Measurements from ENCODE around the gene APOD. TPM values are rescaled to one million over a fixed set of nuclear protein-coding genes. Genes with fewer than 3 reads are reported as not detected.

Gene APOD
- total RNA-seq, 2 experiments from 2014 or later = 0.44 TPM; not detected in 1

GRCh38 chr3:195543500-195544229 is 40.1 kb downstream of the APOD start:
- peak overlapping the region; percentile 89 for H3K27ac Mint-ChIP-seq
- DNase-seq = no peak
- peaks cover 23% of the 10 kb centered on the region for H3K36me3 Mint-ChIP-seq (ENCODE audit: low read depth)
- H3K4me1 Mint-ChIP-seq (ENCODE audit: low read depth) = peaks cover 56% of the 10 kb centered on the region
- peak overlapping the region; percentile 88 for H3K4me3 Mint-ChIP-seq
- H3K9me3 Mint-ChIP-seq = no peaks in the 10 kb centered on the region
- intact Hi-C loops (cut with micrococcal nuclease) = loop anchor here (1.0 to 5.0 kb wide), 6 partner anchors 12 to 1056 kb away; partner anchors contain the start of genes ATP13A3, LSG1, TNK2 and XXYLT1
- no peaks in the 10 kb centered on the region for H3K27me3 Mint-ChIP-seq (ENCODE audit: low read depth)
- CTCF ChIA-PET = interaction anchor here (0.6 to 4.2 kb wide), 5 partner anchors 7 to 273 kb away, joined by 3 to 22 read pairs (median 4); partner anchors contain the start of gene XXYLT1

- Mint-ChIP-seq H3K27ac (peak within 1 kb of the TSS; percentile 94), H3K4me3 (peak within 1 kb of the TSS; percentile 88), H3K36me3 (ENCODE audit: low read depth) (peaks cover 23% of the 10 kb centered on the region), H3K9me3 (no peaks in the 10 kb centered on the region), H3K4me1 (ENCODE audit: low read depth) (peaks cover 53% of the 10 kb centered on the region), H3K27me3 (ENCODE audit: low read depth) (no peaks in the 10 kb centered on the region)
- DNase-seq = peak; percentile 93
- intact Hi-C loops (cut with micrococcal nuclease) = loop anchor here (1.0 to 5.0 kb wide), 6 partner anchors 12 to 1056 kb away; partner anchors contain the start of genes ATP13A3, LSG1, TNK2 and XXYLT1
- CTCF ChIA-PET = interaction anchor here (0.6 to 4.2 kb wide), 7 partner anchors 8 to 932 kb away, joined by 3 to 22 read pairs (median 4); partner anchors contain the start of gene XXYLT1
Observed at GRCh38 chr3:195542698-195543499, 40.8 kb downstream of the APOD start, which contains the start of gene PPP1R2. TSS of gene PPP1R2 (minus strand) at chr3:195543325. CDS start at chr3:195543025, 300 bp downstream.

- Mint-ChIP-seq H3K27me3 (ENCODE audit: low read depth) (no peaks in the 10 kb centered on the region), H3K4me1 (ENCODE audit: low read depth) (peaks cover 55% of the 10 kb centered on the region), H3K4me3 (peak overlapping the region; percentile 88), H3K27ac (peak overlapping the region; percentile 94), H3K9me3 (no peaks in the 10 kb centered on the region), H3K36me3 (ENCODE audit: low read depth) (peaks cover 23% of the 10 kb centered on the region)
- DNase-seq = no peak
- CTCF ChIA-PET = interaction anchor here (0.6 to 4.2 kb wide), 5 partner anchors 9 to 933 kb away, joined by 3 to 22 read pairs (median 3); partner anchors contain the start of gene XXYLT1
- intact Hi-C loops (cut with micrococcal nuclease) = loop anchor here (2.0 to 5.0 kb wide), 4 partner anchors 366 to 1055 kb away; partner anchors contain the start of genes ATP13A3, LSG1 and TNK2
Observed at GRCh38 chr3:195542316-195542697, 41.4 kb downstream of the APOD start.

- H3K27ac Mint-ChIP-seq = peak overlapping the region; percentile 94
- intact Hi-C loops (cut with micrococcal nuclease) = loop anchor here (5.0 kb wide), 3 partner anchors 637 to 1053 kb away; partner anchors contain the start of genes ATP13A3 and LSG1
- peak; percentile 41 for DNase-seq
- CTCF ChIA-PET = interaction anchor here (4.2 kb wide), 1 partner anchor 270 kb away, joined by 22 read pairs; the partner anchor contains the start of gene XXYLT1
- H3K9me3 Mint-ChIP-seq = no peaks in the 10 kb centered on the region
- peaks cover 24% of the 10 kb centered on the region for H3K36me3 Mint-ChIP-seq (ENCODE audit: low read depth)
- no peaks in the 10 kb centered on the region for H3K27me3 Mint-ChIP-seq (ENCODE audit: low read depth)
- peak overlapping the region; percentile 88 for H3K4me3 Mint-ChIP-seq
- H3K4me1 Mint-ChIP-seq (ENCODE audit: low read depth) = peaks cover 51% of the 10 kb centered on the region
Observed at GRCh38 chr3:195540511-195540910, 43.2 kb downstream of the APOD start.

- Mint-ChIP-seq H3K9me3 (no peaks in the 10 kb centered on the region), H3K27me3 (ENCODE audit: low read depth) (no peaks in the 10 kb centered on the region), H3K4me3 (peak overlapping the region; percentile 88), H3K27ac (peak overlapping the region; percentile 94), H3K36me3 (ENCODE audit: low read depth) (peaks cover 28% of the 10 kb centered on the region), H3K4me1 (ENCODE audit: low read depth) (peaks cover 52% of the 10 kb centered on the region)
- intact Hi-C loops (cut with micrococcal nuclease) = loop anchor here (5.0 kb wide), 3 partner anchors 637 to 1053 kb away; partner anchors contain the start of genes ATP13A3 and LSG1
- CTCF ChIA-PET = interaction anchor here (0.6 to 4.2 kb wide), 3 partner anchors 17 to 269 kb away, joined by 3 to 24 read pairs (median 22); partner anchors contain the start of gene XXYLT1
- peak; percentile 67 for DNase-seq
Observed at GRCh38 chr3:195540027-195540426, 43.7 kb downstream of the APOD start.

- CTCF ChIA-PET = interaction anchor here (0.6 to 4.2 kb wide), 3 partner anchors 16 to 269 kb away, joined by 3 to 24 read pairs (median 22); partner anchors contain the start of gene XXYLT1
- Mint-ChIP-seq H3K4me3 (peak overlapping the region; percentile 88), H3K36me3 (ENCODE audit: low read depth) (peaks cover 32% of the 10 kb centered on the region), H3K27ac (peak overlapping the region; percentile 94), H3K9me3 (no peaks in the 10 kb centered on the region), H3K4me1 (ENCODE audit: low read depth) (peaks cover 52% of the 10 kb centered on the region), H3K27me3 (ENCODE audit: low read depth) (no peaks in the 10 kb centered on the region)
- no peak for DNase-seq
- intact Hi-C loops (cut with micrococcal nuclease) = loop anchor here (2.0 to 5.0 kb wide), 3 partner anchors 15 to 132 kb away; no protein-coding TSS in a partner anchor
Observed at GRCh38 chr3:195539479-195539878, 44.3 kb downstream of the APOD start.

- H3K36me3 Mint-ChIP-seq (ENCODE audit: low read depth) = peaks cover 35% of the 10 kb centered on the region
- no peaks in the 10 kb centered on the region for H3K9me3 Mint-ChIP-seq
- H3K27me3 Mint-ChIP-seq (ENCODE audit: low read depth) = no peaks in the 10 kb centered on the region
- CTCF ChIA-PET = interaction anchor here (0.6 to 3.4 kb wide), 10 partner anchors 12 to 267 kb away, joined by 3 to 24 read pairs (median 4); partner anchors contain the start of gene XXYLT1
- intact Hi-C loops (cut with micrococcal nuclease) = loop anchor here (1.0 to 5.0 kb wide), 6 partner anchors 14 to 267 kb away; partner anchors contain the start of gene XXYLT1
- peak overlapping the region; percentile 43 for H3K4me3 Mint-ChIP-seq
- peak; percentile 89 for DNase-seq
- H3K27ac Mint-ChIP-seq = peak overlapping the region; percentile 94
- H3K4me1 Mint-ChIP-seq (ENCODE audit: low read depth) = peaks cover 58% of the 10 kb centered on the region
Observed at GRCh38 chr3:195537995-195538394, 45.7 kb downstream of the APOD start.

GRCh38 chr3:195535293-195535692 is 48.4 kb downstream of the APOD start:
- no peak for DNase-seq
- Mint-ChIP-seq H3K27ac (peak overlapping the region; percentile 65), H3K27me3 (ENCODE audit: low read depth) (no peaks in the 10 kb centered on the region), H3K36me3 (ENCODE audit: low read depth) (peaks cover 33% of the 10 kb centered on the region), H3K9me3 (no peaks in the 10 kb centered on the region), H3K4me3 (no peak overlapping the region), H3K4me1 (ENCODE audit: low read depth) (peaks cover 81% of the 10 kb centered on the region)
- CTCF ChIA-PET = interaction anchor here (0.7 to 1.0 kb wide), 5 partner anchors 12 to 265 kb away, joined by 3 to 9 read pairs (median 3); no protein-coding TSS in a partner anchor
- intact Hi-C loops (cut with micrococcal nuclease) = loop anchor here (5.0 kb wide), 1 partner anchor 128 kb away; no protein-coding TSS in a partner anchor

- Mint-ChIP-seq H3K4me3 (no peak overlapping the region), H3K27ac (peak overlapping the region; percentile 73), H3K4me1 (ENCODE audit: low read depth) (peaks cover 76% of the 10 kb centered on the region), H3K27me3 (ENCODE audit: low read depth) (no peaks in the 10 kb centered on the region), H3K9me3 (no peaks in the 10 kb centered on the region), H3K36me3 (ENCODE audit: low read depth) (peaks cover 26% of the 10 kb centered on the region)
- no peak for DNase-seq
- intact Hi-C loops (cut with micrococcal nuclease) = loop anchor here (1.0 kb wide), 1 partner anchor 9 kb away; no protein-coding TSS in a partner anchor
- CTCF ChIA-PET = interaction anchor here (1.8 kb wide), 1 partner anchor 24 kb away, joined by 6 read pairs; no protein-coding TSS in a partner anchor
Observed at GRCh38 chr3:195532834-195533233, 50.9 kb downstream of the APOD start.

- DNase-seq = no peak
- intact Hi-C loops (cut with micrococcal nuclease) = no loop called here
- CTCF ChIA-PET = interaction anchor here (1.8 kb wide), 1 partner anchor 24 kb away, joined by 6 read pairs; no protein-coding TSS in a partner anchor
- Mint-ChIP-seq H3K9me3 (no peaks in the 10 kb centered on the region), H3K27ac (peak overlapping the region; percentile 54), H3K4me1 (ENCODE audit: low read depth) (peaks cover 73% of the 10 kb centered on the region), H3K36me3 (ENCODE audit: low read depth) (peaks cover 29% of the 10 kb centered on the region), H3K4me3 (no peak overlapping the region), H3K27me3 (ENCODE audit: low read depth) (no peaks in the 10 kb centered on the region)
Observed at GRCh38 chr3:195532345-195532744, 51.4 kb downstream of the APOD start.

- CTCF ChIA-PET = no interaction called here
- peaks cover 72% of the 10 kb centered on the region for H3K4me1 Mint-ChIP-seq (ENCODE audit: low read depth)
- intact Hi-C loops (cut with micrococcal nuclease) = no loop called here
- H3K27ac Mint-ChIP-seq = peak overlapping the region; percentile 52
- no peaks in the 10 kb centered on the region for H3K9me3 Mint-ChIP-seq
- peaks cover 31% of the 10 kb centered on the region for H3K36me3 Mint-ChIP-seq (ENCODE audit: low read depth)
- no peaks in the 10 kb centered on the region for H3K27me3 Mint-ChIP-seq (ENCODE audit: low read depth)
- no peak overlapping the region for H3K4me3 Mint-ChIP-seq
- no peak for DNase-seq
Observed at GRCh38 chr3:195531683-195532082, 52.1 kb downstream of the APOD start.
